SKM-1 treated with dmso at 0.1 percent for 144 hours (cell line): Measurements from ENCODE around the gene KCNJ15.

ENCODE experiments used
- DNase-seq: peaks from one replicate; lab custom pipeline; 2025; ENCODE audit not compliant: unreplicated experiment; lab: John Stamatoyannopoulos, UW

KCNJ15 gene

GRCh38 chr21:38297194-38297631 lies 40.4 kb downstream of the KCNJ15 start:
- DNase-seq, result no peak

- DNase-seq, result no peak
Measured at GRCh38 chr21:38297871-38298270, 41.1 kb downstream of the KCNJ15 start.

GRCh38 chr21:38298832-38299231 lies 42.0 kb downstream of the KCNJ15 start:
- DNase-seq, result no peak

GRCh38 chr21:38299671-38300070 lies 42.9 kb downstream of the KCNJ15 start:
- DNase-seq, result no peak

GRCh38 chr21:38300141-38300578 lies 43.4 kb downstream of the KCNJ15 start:
- no peak for DNase-seq

- DNase-seq, result no peak
Measured at GRCh38 chr21:38301321-38302214, 44.8 kb downstream of the KCNJ15 start.

GRCh38 chr21:38303300-38303699 lies 46.5 kb downstream of the KCNJ15 start:
- no peak for DNase-seq

- DNase-seq, result no peak
Measured at GRCh38 chr21:38306433-38307141, 49.8 kb downstream of the KCNJ15 start.

GRCh38 chr21:38307771-38308531 lies 51.2 kb downstream of the KCNJ15 start:
- DNase-seq, result no peak

- DNase-seq, result no peak
Measured at GRCh38 chr21:38308532-38309119, 51.8 kb downstream of the KCNJ15 start.

- DNase-seq, result no peak
Measured at GRCh38 chr21:38310646-38311485, 54.1 kb downstream of the KCNJ15 start.

- DNase-seq, result no peak
Measured at GRCh38 chr21:38311765-38312164, 55.0 kb downstream of the KCNJ15 start.

GRCh38 chr21:38312822-38313221 lies 56.0 kb downstream of the KCNJ15 start:
- DNase-seq, result no peak

GRCh38 chr21:38314558-38314957 lies 57.8 kb downstream of the KCNJ15 start:
- no peak for DNase-seq

GRCh38 chr21:38315122-38315521 lies 58.3 kb downstream of the KCNJ15 start:
- no peak for DNase-seq

GRCh38 chr21:38319781-38320180 lies 63.0 kb downstream of the KCNJ15 start:
- DNase-seq, result no peak

GRCh38 chr21:38321568-38321967 lies 64.8 kb downstream of the KCNJ15 start:
- DNase-seq, result no peak

- no peak for DNase-seq
Measured at GRCh38 chr21:38322311-38322950, 65.6 kb downstream of the KCNJ15 start.

GRCh38 chr21:38323721-38324531 lies 67.1 kb downstream of the KCNJ15 start:
- no peak for DNase-seq
